Measurements from ENCODE around the gene MRPS18A.

MRPS18A gene

DNA sequence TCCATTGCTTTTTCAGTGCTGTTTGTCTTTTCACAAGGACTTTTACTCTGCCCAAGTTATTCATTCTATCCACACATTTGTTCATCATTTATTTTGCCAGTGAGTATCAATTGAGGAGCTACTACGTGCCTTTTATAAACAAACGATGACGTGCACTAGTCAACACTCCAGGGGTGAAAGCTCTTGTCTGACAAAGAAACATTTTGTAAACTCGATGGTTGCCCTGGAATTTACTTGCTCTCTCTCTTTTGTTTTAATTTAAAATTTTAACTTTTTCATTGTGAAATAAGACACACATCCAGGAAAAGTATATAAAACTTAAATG is 8.3 kb upstream of the MRPS18A start:
- no peak for DNase-seq

DNA sequence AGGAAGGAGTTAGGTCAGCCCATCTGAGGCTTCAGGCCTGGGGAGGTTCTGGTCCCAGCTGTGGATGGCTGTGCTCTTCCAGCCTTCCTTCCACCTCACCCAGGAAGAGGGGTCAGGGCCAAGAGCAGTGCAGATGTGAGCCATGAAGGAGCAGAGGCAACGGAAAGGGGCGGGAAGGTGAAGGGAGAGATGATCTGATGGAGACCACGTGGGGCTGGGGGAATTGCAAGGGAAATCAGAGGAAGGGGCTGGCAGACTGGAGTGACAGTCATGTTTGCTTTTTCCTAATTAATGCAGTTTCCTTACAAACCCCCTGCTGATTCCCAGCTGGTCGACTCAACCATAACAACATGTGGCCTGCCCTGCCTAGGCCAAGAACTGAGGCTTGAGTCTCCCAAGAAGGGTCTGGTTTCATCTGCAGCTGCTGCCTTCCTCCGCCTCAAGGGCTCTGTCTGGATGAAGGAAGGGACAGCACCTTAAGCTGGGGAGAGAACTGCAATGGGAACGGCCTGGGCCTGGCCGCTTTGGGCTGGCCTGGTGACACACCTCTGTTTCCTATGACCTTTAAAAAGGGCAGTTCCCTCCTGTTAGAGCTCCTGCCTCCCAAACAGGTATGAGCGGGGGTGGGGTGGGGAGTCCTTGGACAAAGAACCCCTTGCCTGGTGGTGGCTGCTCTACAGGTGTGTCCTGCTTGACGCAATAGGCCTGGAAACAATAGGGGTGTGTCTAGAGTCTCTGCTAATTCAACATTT is 7.8 kb upstream of the MRPS18A start:
- DNase-seq, result no peak

DNA sequence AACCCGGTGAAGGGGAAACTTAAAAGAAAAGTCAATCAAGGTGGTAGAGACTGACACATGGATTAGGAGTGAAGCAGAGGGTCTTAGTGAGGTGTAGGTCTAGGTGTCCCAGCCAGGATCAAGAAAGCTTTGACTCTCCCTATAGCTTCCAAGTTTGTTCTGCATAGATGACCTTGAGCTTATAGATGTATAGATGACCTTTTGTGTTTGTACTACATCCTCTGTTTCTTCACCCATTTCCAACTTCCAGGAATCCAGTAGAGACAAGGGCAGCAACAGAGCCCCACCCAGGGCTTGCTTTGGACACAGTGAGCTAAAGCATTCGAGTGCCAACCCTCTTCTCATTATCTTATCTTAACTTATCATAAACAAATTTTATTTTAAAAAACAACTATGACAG is 1.8 kb upstream of the MRPS18A start:
- no peak for DNase-seq

DNA sequence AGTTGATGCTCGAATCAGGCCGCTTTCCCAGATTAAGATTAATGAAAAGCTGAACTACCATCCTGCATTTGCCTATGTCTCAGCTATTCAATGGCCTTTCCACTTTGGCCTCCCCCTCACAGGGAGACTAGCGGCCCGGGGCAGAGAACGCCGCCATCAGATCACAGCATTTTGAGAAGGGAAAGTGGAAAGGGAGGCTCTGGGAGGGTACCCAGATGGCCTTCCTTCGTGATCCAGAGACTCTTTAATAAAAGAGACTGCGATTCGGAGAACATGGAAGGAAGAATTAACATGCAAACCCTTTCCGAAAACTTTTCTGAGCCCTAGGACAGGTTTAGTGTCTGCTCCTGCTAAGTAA is 533 bp downstream of the MRPS18A start:
- DNase-seq, result no peak

DNA sequence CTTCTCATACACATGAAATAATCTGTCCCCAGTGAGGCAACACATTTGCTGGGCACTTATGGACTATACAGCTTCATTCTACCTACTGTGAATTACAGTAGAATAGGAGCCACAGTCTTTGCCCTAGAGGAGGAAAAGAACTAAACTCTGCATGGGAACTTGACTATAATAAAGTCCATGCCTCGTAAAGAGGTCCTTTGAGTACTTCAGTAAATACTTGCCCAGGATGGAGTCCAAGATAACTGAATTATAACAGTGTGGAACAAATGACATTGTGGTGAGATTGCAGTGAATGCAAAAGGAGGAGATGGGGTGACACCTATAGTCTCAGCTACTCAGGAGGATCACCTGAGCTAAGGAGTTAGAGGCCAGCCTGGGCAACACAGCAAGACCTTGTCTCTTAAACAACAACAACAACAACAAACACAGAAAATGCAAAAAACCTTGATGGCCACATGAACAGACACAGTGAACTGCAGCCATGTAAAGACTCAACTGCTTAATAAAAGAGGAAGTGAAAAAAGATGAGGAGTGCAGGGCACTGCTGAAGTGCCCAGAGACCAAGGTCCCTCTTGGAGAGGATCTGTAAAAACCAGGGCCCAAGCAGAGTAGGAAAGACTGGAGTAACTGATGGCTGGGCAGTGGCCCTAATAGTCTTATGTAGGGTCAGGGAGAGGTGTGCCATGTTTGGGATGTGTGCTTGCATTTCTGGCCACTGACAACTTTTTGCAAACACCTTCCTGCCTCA is 3.7 kb downstream of the MRPS18A start:
- DNase-seq, result no peak

DNA sequence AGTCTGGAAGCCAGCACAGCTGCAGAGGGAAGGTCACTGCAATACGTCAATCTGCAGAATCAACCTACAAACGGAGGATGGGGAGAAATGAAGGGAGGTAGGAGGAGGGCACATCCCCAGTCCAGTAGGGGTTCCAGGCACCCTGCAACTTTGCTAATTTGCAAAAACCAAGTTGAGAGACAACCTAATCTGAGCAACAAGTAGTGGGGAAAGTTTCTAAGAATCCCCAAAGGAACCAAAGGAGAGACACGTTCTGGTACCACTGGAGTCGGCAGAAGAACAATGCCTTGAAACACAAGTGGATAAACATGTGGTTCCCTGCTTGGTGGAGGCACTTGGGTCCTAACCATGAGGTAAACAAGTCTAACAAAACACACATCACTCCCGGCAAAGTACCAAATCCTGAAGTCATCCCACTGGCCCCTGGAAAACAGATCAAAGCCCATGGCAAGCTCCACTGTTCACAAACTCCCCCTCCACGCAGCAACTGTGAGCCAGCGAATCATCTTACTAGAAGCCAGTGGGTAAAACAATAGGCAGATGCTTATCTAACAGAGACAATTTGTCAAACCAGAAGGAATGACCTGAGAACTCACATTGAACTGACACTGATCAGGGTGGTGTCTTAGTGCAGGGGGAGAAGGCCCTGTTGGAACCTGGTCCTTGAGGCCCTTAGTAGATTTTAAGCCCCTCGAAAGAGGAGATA is 4.7 kb downstream of the MRPS18A start:
- no peak for DNase-seq

DNA sequence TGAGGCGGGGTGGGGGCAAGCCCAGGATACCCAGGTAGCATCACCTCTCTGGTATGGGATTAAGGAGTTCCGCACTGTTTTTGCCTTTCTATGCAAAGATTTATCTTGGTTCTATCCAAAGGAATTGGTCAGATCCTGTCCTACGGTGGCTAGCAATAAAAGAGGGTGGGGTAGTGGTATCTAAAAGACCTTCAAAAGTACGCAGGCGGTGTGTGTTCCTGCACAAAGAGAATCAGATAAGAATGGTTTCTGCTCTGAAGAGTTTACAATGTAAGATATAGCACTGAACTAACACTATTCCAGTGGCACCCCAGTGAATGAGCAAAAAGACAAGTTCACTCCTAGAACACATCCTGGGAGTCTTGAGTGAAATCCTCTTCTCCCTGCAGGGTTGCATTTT is 6.3 kb downstream of the MRPS18A start:
- DNase-seq, result no peak

DNA sequence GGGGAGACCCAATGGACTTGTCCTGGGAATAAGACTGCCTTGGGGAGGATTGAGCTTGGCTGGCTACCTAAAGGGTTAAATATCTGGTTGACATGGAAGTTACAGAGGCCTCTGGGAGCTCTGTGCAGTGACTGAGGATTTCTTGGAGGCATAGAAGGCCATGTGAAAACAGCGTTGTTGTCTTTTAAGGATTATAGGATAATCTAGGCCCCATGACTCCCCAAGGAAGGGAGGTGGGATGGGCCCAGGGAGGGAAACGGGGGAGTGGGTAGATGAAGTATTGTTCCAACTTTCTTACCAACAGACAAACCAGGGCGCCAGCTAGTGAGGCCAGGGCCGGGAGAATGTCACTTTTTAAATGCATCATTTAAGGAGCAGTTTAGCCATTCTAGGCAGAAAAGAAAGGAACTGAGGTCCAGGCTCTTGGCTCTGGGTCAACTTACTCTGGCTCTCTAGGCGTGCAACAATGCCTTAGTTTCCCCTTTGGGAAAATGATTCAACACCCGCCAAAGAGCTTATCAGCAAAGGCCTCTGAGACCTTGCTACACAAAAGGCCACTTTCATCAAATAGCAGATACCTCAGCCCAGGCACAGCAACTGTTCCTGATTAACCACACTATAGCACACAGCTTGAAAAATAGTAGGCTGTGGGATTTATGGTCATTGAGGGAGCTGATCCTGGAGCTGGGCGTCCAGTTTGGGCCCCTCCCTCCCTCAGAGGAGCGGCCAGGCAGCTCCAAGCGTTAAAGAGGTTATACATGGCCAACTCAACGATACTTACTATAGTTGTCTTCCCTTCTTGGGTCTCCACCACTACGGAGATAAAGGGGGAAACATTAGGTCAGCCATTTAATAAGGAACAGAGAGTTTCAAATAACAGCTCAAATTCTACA is 7.0 kb downstream of the MRPS18A start:
- no peak for DNase-seq

DNA sequence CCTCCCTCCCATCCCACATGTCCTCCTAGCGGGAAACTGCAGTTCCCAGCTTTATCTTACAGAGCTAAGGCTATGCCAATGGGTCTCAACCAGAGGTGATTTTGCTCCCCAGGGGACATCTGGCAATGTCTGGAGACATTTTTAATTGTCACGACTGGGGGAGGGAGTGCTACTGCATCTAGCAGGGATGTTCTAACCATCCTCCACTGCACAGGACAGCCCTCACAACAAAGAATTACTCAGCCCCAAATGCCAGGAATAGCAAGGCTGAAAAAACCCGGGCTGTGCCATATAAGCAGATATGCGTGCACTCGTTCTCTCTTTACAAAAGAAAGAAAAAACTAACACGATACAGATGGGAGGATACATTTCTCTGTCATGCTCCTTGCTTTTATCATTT is 8.5 kb downstream of the MRPS18A start:
- no peak for DNase-seq

DNA sequence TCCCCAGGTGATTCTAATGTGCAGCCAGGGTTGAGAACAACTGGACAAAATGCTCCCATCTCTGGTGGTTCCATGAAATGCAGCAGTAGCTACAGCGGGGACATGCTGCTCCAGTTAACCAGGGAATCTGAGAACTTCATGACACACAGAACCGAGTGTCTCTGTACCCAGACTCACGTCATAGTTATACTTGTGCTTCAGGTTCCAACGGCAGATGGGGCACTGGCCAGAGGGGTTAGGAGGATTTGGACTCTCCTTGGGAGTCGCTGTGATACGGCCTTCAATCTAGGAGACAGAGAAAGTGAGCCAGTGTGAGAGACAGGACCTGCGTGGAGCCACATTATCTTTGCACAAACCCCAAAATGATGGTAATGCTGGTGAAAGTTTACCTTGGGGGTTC is 9.2 kb downstream of the MRPS18A start:
- DNase-seq, result no peak

DNA sequence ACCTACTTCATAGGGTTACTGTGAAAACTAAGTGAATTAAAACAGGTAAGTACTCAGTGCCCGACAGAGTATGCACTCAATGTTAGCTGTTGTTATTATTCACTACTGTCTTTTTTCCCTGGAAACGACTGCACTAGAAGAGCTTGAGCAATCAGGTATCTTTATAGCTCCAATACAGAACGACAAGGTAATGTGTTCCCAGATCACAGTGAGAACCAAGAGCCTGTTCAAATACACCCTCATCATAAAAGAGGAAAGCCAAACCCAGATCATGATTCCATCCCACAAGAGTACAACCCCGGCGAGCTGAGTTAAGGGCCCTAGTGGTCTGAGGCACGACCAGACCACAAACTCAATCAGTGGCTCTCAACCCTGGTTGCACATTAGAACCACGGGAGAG is 9.8 kb downstream of the MRPS18A start:
- no peak for DNase-seq

DNA sequence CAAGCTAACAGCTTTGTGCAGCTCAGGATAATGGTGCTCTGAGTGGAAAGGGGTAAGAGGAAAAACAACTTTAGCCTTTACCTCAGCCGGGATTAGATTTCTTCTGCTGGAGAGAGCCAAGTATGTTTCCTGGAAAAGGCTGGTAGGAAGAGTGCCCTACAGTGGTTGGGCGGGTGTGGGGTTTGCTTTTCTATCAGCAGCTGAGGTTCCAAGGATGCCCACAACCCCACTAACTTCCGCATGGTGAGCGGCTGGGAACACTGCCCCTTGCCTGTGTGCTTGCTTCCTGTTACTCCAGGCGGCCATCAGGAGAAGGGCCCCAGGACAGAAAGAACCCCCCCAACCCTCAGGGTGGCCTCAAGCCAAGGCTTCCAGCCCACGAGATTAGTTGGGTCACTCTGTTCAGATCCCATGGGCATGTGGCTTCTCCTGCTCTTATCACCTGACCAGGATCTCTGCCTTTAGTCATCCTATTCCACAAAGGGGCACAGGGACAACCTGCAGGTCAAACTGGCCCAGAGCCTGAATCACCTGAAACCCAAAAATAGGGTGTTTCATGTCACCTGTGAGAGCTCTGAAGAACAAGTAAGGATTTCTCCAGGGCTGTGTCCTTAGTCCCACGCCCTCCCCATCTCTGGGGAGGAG is 10.5 kb downstream of the MRPS18A start:
- DNase-seq, result no peak

DNA sequence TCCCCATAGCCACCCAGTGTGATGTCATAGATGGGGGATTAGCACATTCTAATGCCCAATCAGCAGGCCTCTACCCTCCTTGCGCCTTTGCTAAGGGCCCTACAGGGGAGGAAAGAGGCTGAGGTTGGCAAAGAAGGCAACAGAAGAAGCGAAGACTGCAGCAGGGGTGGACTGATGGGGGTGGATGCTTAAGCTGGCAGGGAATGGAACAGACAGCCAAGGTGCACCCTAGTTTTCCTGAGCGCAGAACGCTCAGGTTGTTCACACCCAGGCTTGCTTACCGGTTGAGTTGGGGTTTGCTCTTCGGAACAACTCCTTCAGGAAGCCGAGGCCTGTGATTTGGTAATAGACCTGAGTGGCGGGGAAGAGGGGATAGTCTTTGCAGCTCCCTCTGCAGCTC is 12.7 kb downstream of the MRPS18A start:
- DNase-seq, result no peak

DNA sequence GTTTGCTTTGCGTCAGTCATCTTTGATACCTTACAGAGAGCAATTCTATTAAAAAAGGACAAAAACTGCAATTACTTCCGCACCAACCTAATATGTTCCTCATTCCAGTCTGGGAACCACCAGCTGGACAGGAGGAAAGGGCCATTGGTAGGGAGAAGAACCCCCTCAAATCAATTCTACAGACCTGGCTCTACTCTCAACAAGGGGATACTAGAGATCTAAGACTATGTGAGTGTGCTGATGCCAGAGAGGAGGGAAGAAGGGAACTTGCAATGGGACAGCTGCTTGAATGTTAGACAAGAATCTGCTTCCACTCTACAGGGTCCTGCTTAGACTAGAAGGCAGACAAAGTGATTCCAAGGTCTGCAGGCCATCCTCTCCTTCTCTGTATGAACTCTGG is 13.3 kb downstream of the MRPS18A start:
- no peak for DNase-seq

DNA sequence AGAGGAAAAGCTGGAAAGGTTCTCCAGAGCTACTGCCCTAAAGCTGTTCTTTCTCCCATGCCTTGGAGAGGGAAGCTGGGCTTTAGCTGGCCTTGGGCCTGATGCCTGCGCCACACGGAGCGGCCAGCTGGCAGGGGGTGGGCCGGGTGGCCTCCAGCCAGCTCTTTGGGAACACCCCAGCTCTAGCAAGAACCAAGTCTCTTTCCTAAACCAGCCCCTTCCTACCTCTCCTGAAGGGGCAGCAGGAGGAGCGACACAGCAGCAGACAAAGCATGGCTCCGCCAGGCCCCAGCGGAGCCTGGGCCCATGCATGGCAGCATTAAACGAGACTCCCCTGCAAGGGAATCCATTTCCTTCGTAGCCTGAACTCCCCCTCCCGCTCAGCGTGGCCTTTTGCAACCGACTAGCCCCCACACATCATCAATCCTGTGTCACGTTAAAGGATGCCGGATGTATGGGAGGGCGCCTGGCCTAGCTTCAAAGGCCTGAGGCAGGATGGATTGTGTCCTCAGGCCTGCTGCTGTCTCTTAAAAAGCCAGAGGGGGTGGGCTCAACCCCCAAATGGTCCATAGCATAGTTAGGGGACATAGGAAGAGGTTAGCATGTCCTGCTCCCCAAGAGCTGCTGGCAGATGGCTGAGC is 14.0 kb downstream of the MRPS18A start:
- DNase-seq, result no peak

DNA sequence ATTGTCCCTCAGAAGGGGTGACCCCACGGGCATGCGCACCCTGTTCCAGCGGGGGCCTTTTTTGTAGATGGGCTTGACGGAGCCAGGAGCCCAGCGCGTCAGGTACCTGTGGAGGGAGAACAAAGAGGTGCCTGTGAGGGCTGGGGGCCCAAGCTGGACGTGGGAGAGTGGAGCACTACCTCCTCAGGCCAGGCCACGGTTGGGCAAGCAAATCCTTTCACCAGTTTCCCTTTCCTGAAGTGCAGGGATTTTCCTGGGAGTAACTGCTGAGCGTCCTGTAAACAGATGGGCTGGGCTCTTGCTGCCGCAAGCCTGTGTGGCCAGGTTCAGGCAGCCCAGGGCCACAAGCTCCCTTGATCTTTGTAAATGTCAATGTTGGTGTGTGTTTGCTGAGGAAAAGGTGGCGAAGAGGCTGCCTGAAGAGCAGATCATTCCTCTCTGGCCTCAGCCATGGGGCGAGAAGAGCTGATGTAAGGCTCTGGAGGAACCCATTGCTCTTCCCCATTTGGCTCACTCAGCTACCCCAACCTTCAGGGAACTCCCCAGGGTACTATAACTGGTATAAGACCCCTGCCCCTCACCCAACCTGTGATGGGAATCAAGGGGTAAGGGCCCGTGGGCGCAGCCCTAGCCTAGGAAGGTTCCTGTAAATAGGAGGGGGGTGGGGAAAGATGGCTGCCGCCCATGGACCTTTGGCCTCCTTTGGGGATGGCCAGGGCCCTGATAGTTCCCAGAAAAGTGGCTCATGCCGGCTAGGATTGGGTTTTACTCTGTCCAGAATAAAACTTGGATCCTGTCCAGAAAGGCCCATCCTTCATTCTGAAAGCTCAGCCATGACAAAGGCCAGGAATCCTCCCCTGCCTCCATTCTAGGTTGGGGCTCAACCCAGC is 15.5 kb downstream of the MRPS18A start:
- DNase-seq, result no peak

DNA sequence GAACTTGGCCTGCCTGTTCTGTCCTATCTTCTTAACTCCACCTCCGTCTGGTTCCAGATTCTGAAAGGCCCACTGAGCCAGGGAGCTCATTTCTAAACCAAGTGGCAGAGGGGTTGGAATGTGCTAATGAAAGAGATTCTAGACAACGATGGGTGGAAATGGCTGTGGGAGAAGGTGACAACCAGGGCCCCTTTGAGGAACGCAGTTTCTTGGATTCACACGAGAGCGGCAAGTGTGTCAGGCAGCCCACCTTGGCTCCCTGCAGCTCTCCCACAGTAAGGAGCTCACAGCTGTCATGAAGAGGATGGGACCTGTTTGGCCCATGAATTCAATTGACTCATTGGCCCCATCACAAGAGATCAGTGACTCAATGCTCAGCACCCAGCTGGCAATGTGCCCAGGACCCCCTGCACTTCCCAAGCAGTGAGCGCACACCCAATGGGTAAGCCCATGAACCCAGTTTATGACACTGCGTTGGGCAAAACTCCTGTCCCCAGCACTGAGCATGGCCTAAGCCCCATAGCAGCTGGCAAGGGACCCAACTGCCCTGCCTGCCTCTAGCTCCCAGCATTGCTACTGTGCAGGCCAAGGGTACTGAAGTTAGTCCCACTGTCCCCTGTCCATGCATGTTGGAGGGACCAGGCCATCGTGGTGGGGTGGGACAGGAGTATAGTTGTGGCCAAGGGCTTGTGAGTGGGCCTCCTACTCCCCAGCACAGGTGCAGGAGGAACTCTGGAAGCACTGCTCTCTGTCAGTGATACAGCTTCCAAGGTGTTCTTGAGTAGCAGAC is 16.4 kb downstream of the MRPS18A start:
- no peak for DNase-seq

DNA sequence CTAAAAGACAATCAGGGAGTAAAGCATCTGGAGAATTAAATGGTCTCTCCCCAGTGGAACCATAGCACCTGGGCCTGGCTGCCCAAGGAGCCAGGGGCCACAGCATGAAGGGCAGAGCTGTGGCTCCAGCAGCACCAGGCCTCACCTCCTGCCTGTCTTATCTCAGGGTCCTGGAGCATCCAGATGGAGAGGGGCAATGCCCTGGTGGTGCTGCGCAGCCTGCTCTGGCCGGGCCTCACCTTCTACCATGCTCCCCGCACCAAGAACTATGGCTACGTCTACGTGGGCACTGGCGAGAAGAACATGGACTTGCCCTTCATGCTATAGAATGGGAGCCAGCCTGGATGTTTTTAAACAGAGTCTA is 17.0 kb downstream of the MRPS18A start:
- no peak for DNase-seq

DNA sequence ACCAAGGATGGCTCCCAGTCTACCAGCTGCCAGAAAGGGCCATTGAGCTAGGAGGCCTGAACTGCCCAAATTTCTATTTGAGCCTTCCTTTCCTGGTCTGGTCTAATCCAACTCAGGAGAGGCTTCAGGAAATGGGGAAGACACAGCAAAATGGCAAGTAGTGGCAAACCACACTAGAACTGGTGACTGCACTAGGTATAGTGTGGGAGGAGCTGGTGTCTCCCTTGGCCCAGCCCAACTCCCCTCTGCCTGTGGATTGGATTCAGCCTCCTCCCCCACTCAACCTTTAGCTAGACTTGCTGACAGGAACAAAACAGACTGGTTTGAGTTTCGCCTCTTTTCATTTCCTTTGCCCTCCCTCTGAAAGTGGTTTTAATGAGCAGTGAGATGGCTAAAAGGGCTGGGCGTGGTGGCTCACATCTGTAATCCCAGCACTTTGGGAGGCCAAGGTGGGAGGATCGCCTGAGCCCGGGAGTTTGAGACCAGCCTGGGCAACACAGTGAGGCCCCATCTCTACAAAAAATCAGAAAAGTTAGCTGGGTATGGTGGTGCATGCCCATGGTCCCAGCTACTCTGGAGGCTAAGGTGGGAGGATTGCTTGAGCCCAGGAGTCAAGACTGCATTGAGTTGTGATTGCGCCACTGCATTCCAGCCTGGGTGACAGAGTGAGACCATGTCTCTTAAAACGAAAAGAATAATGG is 17.5 kb downstream of the MRPS18A start:
- no peak for DNase-seq
